Measurements from ENCODE around the gene GSE1. TPM values are rescaled to one million over a fixed set of nuclear protein-coding genes. Genes with fewer than 3 reads are reported as not detected.

GSE1 gene
- total and polyA plus RNA-seq, 4 donors: 3.9 to 111 (median 35.7) TPM

DNA sequence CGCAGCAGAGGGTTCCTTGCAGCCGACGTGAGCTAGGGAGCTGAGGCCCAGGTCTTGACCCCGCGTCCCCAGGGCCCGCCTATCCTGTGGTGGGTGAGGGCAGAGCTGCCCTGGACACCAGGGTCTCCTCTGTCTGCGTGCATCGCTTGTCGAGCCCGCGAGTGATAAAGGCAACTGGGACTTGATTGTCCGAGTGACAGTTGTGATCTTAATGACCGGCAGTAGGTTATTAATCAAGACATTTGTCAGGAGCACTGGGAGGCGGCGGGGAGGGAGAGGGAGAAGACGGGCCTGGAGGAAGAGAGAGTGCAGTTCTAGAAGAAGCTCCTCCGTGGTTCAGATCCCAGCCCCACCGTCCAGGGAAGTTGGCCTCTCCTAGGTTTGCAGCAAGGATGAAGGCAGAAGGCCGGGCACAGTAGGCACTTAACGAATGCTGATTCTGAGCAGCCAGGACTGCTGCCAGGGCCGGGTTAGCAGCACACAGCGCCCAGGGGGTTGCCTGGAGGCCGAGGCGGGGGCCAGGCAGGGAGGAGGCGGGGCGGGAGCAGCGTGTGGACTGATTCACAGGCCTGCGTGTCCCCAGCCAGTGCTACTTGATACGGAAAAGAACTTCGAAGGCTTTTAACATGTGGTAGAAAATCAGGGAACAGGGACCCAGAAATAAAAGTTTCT lies 11.3 kb upstream of the GSE1 start:
- Histone ChIP-seq H3K27me3 (ENCODE audit: control insufficient read depth in 1 of 2, insufficient read depth in 2 of 2, low read length in 1 of 2) (no peaks in the 10 kb centered on the region), H3K36me3 (ENCODE audit: control insufficient read depth in 1 of 2, insufficient read depth in 2 of 2, low read length in 1 of 2) (no peaks in the 10 kb centered on the region), H3K4me1 (ENCODE audit: control insufficient read depth in 1 of 2, insufficient read depth in 2 of 2, low read length in 2 of 2) (no peaks in the 10 kb centered on the region), H3K4me3 (ENCODE audit: low read length in 2 of 2) (no peak overlapping the region), H3K9me3 (ENCODE audit: control insufficient read depth, low read length) (no peaks in the 10 kb centered on the region), H3K27ac (ENCODE audit: low read depth in 1 of 2, low read length in 2 of 2) (no peak overlapping the region)
- DNase-seq (no peak), ATAC-seq (ENCODE audit: low FRiP score) (no peak)
- intact Hi-C loops (cut with DNase I): loop anchor here in 1 of 2 donors (10.0 kb wide), 1 partner anchor 487 kb away; the partner anchor contains the start of gene CIBAR2
- WGBS, 2 donors: 93 to 95% methylated on average over 30 of the region's 30 CpGs

DNA sequence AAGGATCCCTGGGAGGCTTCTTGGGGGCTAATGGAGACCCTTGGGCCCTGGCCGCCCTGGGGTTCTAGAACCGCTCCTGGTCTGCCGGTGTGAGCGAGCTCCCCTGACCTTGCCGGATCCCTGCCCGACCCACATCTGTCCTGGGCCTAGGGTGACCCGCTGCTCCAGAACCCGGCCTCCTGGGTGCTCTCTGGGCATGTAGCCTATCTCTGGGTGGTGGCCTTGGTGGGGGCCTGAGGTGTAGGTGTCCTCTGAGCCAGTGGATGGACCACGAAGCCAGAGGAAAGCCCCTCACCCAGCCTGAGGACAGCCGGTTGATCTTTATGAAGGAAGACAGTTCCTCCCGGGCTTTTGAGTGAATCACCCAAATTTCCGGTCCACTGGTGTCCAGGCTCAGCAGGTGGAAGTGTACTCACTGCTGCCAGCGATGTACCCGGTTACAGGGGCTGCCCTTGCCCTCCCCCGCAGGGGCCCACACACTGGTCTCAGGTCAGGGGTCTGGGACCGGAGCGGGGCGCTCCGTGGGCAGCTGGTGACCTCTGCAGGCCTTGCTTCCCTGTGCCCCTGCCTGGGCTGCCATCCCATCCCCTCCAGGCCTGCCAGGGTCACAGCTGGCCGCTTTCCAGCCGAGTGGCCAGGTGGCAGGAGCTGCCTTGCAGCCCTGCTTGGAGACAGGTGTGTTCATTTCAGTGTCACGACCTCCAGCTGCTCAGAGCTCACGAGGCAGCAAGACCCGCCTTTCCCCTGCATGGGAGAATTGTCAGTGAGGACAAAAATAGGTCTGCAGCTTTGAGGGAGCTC lies 10.5 kb upstream of the GSE1 start:
- ATAC-seq (ENCODE audit: low FRiP score): no peak
- WGBS, 2 donors: 93 to 94% methylated on average over 24 of the region's 24 CpGs
- no peaks in the 10 kb centered on the region for H3K9me3 ChIP-seq (ENCODE audit: control insufficient read depth, low read length)
- DNase-seq: no peak
- H3K4me3 ChIP-seq (ENCODE audit: low read length in 2 of 2): no peak overlapping the region
- intact Hi-C loops (cut with DNase I): loop anchor here in 1 of 2 donors (10.0 kb wide), 1 partner anchor 488 kb away; the partner anchor contains the start of gene CIBAR2
- no peaks in the 10 kb centered on the region for H3K27me3 ChIP-seq (ENCODE audit: control insufficient read depth in 1 of 2, insufficient read depth in 2 of 2, low read length in 1 of 2)
- H3K27ac ChIP-seq (ENCODE audit: low read depth in 1 of 2, low read length in 2 of 2): no peak overlapping the region
- H3K4me1 ChIP-seq (ENCODE audit: control insufficient read depth in 1 of 2, insufficient read depth in 2 of 2, low read length in 2 of 2): no peaks in the 10 kb centered on the region
- no peaks in the 10 kb centered on the region for H3K36me3 ChIP-seq (ENCODE audit: control insufficient read depth in 1 of 2, insufficient read depth in 2 of 2, low read length in 1 of 2)

DNA sequence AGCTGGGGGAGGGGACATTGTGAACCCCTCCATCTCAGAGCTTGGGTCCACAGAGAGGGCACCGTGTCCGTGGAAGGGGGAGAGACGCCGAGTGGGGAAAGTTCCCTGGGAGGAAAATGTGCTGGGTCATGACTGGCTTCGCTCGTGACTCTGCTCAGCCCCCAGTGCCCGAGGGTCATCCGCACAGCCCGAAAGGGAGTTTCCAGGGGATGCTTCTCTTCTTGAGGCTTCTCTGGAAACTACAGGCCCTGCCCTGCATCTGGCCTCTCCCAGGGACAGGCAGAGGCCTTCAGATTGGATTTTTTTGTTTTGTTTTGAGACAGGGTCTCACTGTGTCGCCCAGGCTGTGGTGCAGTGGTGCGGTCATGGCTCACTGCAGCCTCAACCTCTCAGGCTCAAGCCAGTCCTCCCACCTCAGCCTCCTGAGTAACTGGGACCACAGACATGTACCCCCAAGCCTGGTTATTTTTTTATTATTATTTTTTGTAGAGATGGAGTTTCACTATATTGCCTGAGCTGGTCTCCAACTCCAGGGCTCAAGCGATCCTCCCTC lies 9.8 kb upstream of the GSE1 start:
- no peak for ATAC-seq (ENCODE audit: low FRiP score)
- no peak for DNase-seq
- no peaks in the 10 kb centered on the region for H3K27me3 ChIP-seq (ENCODE audit: control insufficient read depth in 1 of 2, insufficient read depth in 2 of 2, low read length in 1 of 2)
- H3K27ac ChIP-seq (ENCODE audit: low read depth in 1 of 2, low read length in 2 of 2): no peak overlapping the region
- WGBS, 2 donors: 91 to 93% methylated on average over 10 to 12 of the region's 12 CpGs
- H3K4me1 ChIP-seq (ENCODE audit: control insufficient read depth in 1 of 2, insufficient read depth in 2 of 2, low read length in 2 of 2): no peaks in the 10 kb centered on the region
- no peak overlapping the region for H3K4me3 ChIP-seq (ENCODE audit: low read length in 2 of 2)
- intact Hi-C loops (cut with DNase I): loop anchor here in 1 of 2 donors (10.0 kb wide), 1 partner anchor 488 kb away; the partner anchor contains the start of gene CIBAR2
- H3K9me3 ChIP-seq (ENCODE audit: control insufficient read depth, low read length): no peaks in the 10 kb centered on the region
- no peaks in the 10 kb centered on the region for H3K36me3 ChIP-seq (ENCODE audit: control insufficient read depth in 1 of 2, insufficient read depth in 2 of 2, low read length in 1 of 2)

DNA sequence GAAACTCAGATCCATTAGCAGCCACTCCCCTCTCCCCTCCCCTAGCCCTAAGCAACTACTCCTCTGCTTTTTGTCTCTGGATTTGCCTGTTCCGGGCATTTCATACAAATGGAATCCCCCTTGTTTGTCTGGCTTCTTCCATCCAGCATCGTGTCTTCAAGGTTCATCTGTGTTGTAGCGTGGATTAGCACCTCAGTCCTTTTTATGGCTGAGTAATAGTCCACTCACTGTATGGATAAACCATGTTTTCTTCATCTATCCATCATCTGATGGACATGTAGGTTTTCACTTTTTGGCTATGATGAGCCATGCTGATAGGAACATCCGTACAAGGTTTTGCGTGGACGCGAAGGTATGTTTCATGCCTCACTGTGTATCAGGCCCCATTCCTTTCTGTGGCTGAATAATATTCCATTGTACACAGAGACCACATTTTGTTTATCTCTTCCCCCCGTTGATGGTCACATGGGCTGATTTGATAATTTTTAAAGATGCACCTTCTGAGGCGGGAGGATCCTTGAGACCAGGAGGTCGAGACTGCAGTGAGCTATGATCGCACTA lies 8.9 kb upstream of the GSE1 start:
- Histone ChIP-seq H3K27ac (ENCODE audit: low read depth in 1 of 2, low read length in 2 of 2) (no peak overlapping the region), H3K4me3 (ENCODE audit: low read length in 2 of 2) (no peak overlapping the region), H3K36me3 (ENCODE audit: control insufficient read depth in 1 of 2, insufficient read depth in 2 of 2, low read length in 1 of 2) (no peaks in the 10 kb centered on the region), H3K27me3 (ENCODE audit: control insufficient read depth in 1 of 2, insufficient read depth in 2 of 2, low read length in 1 of 2) (no peaks in the 10 kb centered on the region), H3K9me3 (ENCODE audit: control insufficient read depth, low read length) (no peaks in the 10 kb centered on the region), H3K4me1 (ENCODE audit: control insufficient read depth in 1 of 2, insufficient read depth in 2 of 2, low read length in 2 of 2) (no peaks in the 10 kb centered on the region)
- ATAC-seq (ENCODE audit: low FRiP score): no peak
- intact Hi-C loops (cut with DNase I): loop anchor here in 1 of 2 donors (10.0 kb wide), 1 partner anchor 489 kb away; the partner anchor contains the start of gene CIBAR2
- 97 to 98% methylated on average over 11 of the region's 11 CpGs for WGBS, 2 donors
- no peak for DNase-seq

DNA sequence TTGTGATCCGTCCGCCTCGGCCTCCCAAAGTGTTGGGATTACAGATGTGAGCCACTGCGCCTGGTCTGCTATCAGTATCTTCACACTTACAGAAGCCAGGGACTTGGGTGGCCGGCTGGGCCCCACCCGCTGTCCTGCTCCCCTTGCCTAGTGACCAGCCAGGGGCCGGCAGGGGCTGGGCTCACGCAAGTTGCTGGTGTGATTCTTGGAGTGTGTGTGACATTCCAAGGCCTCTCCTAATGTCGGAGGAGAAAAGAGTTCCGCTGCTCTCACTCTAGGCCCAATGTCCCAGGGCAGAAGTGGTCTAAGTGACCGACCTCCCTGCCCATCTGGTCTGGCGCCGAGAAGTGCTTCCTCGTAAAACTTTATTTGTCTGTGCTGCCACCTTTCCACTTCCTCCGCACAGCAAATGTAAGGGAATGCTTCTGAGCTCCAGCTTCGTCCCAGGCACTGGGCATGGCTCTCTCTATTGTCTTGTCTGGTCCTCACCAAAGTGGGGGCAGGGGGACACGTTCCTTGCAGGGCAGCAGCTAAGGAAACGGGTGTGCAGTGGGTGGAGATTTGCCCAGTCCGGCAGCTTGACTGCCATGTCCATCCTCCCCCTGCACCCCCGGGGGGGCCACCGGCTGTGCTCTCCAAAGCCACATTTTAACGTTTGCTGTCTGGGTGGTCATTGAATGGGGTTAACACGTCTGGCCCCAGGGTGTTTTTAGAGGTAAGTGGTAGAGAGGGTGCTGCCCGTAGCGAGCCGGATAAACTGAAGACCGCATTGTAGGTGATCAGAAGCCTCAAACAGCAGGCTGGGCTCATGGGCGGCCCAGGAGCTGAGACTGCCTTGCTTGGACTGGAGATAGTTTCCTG lies 7.8 kb upstream of the GSE1 start:
- no peak overlapping the region for H3K27ac ChIP-seq (ENCODE audit: low read depth in 1 of 2, low read length in 2 of 2)

DNA sequence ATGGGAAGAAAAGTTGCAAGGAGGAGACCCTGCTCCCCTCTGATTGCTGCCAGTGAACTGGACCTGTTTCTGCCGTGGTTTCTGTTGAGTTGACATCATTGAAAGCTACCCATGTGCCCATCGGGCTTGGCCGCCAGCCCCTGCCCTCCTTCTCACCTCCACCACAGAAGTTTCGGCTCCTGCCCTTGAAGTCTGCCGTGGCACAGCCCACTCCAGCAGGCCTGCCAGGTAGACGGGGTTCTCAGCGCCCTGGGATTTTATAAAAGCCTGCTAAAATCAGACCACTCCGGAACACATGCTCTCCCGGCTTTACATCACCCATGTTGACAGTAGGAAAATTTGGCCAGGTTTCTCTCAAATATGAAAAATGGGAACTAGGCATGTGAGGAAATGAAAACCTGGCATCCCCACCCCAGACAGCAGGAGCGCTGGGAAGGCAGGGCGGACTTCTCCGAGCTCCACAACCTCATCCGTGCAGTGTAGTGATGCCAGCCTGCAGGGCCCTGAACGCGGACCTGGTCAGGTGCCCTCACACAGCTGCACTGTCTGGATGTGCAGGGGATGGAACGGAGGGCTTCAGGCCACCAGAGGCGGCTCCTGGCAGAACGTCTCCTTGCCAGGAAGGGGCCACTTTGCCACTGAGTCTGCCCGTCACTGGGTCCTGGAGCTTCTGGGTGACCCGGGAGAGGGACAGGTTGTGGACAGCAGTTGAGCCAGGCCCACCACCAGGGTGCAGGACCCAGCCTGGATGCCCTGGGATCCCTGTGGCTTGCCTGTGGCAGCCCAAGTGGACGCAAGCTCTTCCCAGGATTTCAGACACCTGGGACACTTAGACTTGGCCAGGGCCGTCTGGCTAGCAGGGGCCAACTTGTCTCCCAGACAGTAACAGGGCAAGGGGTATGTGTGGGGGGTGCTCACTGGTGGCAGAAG lies 6.9 kb upstream of the GSE1 start:
- Histone ChIP-seq H3K27ac (ENCODE audit: low read depth in 1 of 2, low read length in 2 of 2) (no peak overlapping the region), H3K27me3 (ENCODE audit: control insufficient read depth in 1 of 2, insufficient read depth in 2 of 2, low read length in 1 of 2) (no peaks in the 10 kb centered on the region), H3K9me3 (ENCODE audit: control insufficient read depth, low read length) (no peaks in the 10 kb centered on the region), H3K4me3 (ENCODE audit: low read length in 2 of 2) (no peak overlapping the region), H3K36me3 (ENCODE audit: control insufficient read depth in 1 of 2, insufficient read depth in 2 of 2, low read length in 1 of 2) (no peaks in the 10 kb centered on the region), H3K4me1 (ENCODE audit: control insufficient read depth in 1 of 2, insufficient read depth in 2 of 2, low read length in 2 of 2) (no peaks in the 10 kb centered on the region)
- WGBS, 2 donors: 27 to 39% methylated on average over 22 of the region's 22 CpGs
- intact Hi-C loops (cut with DNase I): loop anchor here (5.0 to 10.0 kb wide), 3 partner anchors 49 to 491 kb away; partner anchors contain the start of gene CIBAR2 (in 1 of the 2)
- ATAC-seq (ENCODE audit: low FRiP score) (no peak), DNase-seq (no peak)

More for the DNA sequence above, 7.8 kb upstream of the GSE1 start:
- no peaks in the 10 kb centered on the region for H3K4me1 ChIP-seq (ENCODE audit: control insufficient read depth in 1 of 2, insufficient read depth in 2 of 2, low read length in 2 of 2)
- no peaks in the 10 kb centered on the region for H3K9me3 ChIP-seq (ENCODE audit: control insufficient read depth, low read length)
- no peak overlapping the region for H3K4me3 ChIP-seq (ENCODE audit: low read length in 2 of 2)
- WGBS, 2 donors: 39 to 50% methylated on average over 25 to 28 of the region's 28 CpGs
- H3K36me3 ChIP-seq (ENCODE audit: control insufficient read depth in 1 of 2, insufficient read depth in 2 of 2, low read length in 1 of 2): no peaks in the 10 kb centered on the region
- DNase-seq (no peak), ATAC-seq (ENCODE audit: low FRiP score) (no peak)
- intact Hi-C loops (cut with DNase I): loop anchor here (5.0 to 10.0 kb wide), 3 partner anchors 48 to 490 kb away; partner anchors contain the start of gene CIBAR2 (in 1 of the 2)
- H3K27me3 ChIP-seq (ENCODE audit: control insufficient read depth in 1 of 2, insufficient read depth in 2 of 2, low read length in 1 of 2): no peaks in the 10 kb centered on the region

DNA sequence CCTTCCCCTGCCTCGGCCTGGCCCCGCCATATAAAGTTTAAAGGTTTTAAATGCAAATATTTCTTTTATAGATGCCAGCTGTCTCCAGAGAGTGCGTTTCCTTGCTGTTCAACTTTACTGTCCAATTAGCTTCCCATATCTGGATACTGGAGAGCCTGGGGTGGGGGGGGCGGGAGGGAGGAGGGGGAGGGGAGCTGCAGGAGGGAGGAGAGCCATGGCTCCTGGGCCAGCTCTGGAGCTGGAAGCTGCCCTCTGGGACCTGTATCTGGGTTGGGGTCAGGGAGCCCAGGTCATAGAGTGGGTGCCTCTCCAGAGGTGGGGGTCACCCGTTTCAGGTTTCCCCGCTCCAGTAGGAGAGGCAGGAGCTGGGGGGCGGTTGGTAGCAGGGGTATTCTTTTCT lies 6.2 kb upstream of the GSE1 start:
- intact Hi-C loops (cut with DNase I): loop anchor here (5.0 to 10.0 kb wide), 3 partner anchors 50 to 492 kb away; partner anchors contain the start of gene CIBAR2 (in 1 of the 2)
- no peak overlapping the region for H3K27ac ChIP-seq (ENCODE audit: low read depth in 1 of 2, low read length in 2 of 2)
- 53 to 65% methylated on average over 6 to 7 of the region's 7 CpGs for WGBS, 2 donors
- DNase-seq: no peak
- H3K36me3 ChIP-seq (ENCODE audit: control insufficient read depth in 1 of 2, insufficient read depth in 2 of 2, low read length in 1 of 2): no peaks in the 10 kb centered on the region
- H3K4me3 ChIP-seq (ENCODE audit: low read length in 2 of 2): no peak overlapping the region
- no peaks in the 10 kb centered on the region for H3K9me3 ChIP-seq (ENCODE audit: control insufficient read depth, low read length)
- ATAC-seq (ENCODE audit: low FRiP score): no peak
- H3K4me1 ChIP-seq (ENCODE audit: control insufficient read depth in 1 of 2, insufficient read depth in 2 of 2, low read length in 2 of 2): no peaks in the 10 kb centered on the region
- no peaks in the 10 kb centered on the region for H3K27me3 ChIP-seq (ENCODE audit: control insufficient read depth in 1 of 2, insufficient read depth in 2 of 2, low read length in 1 of 2)

All from aorta (tissue), 5 donors.